GM10266 (cell line): ENCODE results near the gene EDC4.

Experiments used
- DNase-seq: peaks from one replicate; pipeline ENCODE4 v3.0.0; 2012; ENCODE audit errors: extremely low spot score
- TF ChIP-seq, protein P1 (sequence below): IDR thresholded peaks from 2 replicates; pipeline ENCODE4 v1.5.1; 2012; ENCODE audit warnings: mild to moderate bottlenecking, low read depth; ENCODE audit not compliant: control insufficient read depth, insufficient read depth; ENCODE audit errors: missing control alignments

The EDC4 gene

DNA sequence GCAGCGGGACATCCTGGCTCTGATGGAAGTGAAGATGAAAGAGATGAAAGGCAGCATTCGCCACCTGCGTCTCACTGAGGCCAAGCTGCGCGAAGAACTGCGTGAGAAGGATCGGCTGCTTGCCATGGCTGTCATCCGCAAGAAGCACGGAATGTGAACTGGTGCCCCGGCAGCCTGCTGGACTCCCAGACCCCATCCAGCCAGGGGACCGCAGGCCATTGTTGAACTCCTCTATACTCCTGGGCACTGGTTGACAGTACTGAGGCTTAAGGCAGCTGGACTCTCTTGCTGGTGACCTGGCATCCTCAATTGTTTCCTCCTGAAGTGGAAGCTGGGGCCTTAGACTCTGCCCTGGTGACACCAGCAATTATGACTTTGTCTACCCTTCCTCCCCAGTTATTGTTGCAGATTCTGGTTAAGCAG is 29.5 kb upstream of the EDC4 start:
- TF ChIP-seq, protein P1, sequence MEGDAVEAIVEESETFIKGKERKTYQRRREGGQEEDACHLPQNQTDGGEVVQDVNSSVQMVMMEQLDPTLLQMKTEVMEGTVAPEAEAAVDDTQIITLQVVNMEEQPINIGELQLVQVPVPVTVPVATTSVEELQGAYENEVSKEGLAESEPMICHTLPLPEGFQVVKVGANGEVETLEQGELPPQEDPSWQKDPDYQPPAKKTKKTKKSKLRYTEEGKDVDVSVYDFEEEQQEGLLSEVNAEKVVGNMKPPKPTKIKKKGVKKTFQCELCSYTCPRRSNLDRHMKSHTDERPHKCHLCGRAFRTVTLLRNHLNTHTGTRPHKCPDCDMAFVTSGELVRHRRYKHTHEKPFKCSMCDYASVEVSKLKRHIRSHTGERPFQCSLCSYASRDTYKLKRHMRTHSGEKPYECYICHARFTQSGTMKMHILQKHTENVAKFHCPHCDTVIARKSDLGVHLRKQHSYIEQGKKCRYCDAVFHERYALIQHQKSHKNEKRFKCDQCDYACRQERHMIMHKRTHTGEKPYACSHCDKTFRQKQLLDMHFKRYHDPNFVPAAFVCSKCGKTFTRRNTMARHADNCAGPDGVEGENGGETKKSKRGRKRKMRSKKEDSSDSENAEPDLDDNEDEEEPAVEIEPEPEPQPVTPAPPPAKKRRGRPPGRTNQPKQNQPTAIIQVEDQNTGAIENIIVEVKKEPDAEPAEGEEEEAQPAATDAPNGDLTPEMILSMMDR, result no peak
- DNase-seq, result no peak

DNA sequence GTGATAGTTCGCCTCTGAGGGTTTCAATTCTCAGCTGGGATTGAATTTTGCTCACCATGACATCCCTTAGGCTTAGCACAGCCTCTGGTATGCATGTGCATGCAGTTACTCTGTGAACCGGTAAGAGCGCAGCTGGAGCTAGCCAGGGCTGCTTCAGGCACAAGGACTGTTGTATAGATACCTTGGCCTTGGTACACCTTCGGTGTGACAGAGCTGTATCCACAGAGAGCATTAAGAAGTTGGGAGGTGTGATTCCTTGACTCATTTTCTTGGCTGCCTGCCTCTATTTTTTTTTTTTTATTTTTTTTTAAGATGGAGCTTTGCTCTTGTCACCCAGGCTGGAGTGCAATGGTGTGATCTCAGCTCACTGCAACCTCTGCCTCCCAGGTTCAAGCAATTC is 28.4 kb upstream of the EDC4 start:
- TF ChIP-seq, protein P1, result no peak
- DNase-seq, result no peak

DNA sequence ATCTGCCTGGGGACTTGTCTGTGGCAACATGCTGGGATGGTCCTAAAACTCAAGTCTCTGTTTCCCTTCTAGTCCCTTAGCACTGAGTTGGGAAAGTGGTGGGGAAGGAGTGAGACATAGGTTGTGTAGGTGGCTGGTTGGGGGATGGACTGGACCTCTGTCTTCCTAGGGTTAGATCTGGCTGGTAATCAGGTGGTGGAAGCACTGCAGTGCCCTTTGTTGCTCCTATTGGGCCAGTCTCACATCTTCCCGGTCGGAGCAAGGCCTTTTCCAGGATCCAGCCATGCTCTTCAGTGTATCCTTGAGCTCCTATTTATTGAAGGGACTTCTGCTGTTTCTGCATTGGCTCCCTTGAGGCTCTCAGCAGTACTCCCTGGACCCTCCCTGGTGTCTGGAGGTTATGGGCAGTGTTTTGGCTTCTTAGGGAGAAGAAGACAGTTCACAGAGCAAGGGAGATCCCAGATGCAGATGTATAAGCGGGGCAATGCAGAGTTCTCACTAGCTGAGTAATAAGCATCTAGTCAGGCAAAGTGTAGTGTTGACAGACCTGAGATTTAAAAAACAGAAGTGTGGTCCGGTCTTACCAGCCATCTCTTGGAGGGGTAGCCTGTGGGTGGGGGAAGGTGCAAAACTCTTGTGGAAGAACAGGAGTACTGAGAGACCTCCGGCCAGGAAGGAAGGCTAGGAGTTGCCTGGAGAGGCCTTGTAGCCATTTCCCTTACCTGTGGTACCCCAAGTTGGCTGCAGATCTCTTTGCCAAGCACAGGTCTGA is 27.4 kb upstream of the EDC4 start:
- peak; percentile 33 for DNase-seq
- TF ChIP-seq, protein P1, result no peak

DNA sequence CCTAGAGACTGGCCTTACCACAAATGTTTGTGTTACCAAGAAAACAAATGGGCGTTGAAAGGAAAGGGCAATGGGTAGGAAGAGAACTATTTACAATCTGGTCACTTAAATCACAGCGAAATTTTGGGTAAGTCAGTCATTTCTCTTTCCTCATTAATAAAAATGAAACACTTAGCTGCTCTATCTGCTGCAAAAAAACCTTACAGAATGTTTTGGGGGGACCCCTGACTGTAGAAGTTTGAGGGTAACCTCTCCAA is 26.9 kb upstream of the EDC4 start:
- TF ChIP-seq, protein P1, result no peak
- no peak for DNase-seq

DNA sequence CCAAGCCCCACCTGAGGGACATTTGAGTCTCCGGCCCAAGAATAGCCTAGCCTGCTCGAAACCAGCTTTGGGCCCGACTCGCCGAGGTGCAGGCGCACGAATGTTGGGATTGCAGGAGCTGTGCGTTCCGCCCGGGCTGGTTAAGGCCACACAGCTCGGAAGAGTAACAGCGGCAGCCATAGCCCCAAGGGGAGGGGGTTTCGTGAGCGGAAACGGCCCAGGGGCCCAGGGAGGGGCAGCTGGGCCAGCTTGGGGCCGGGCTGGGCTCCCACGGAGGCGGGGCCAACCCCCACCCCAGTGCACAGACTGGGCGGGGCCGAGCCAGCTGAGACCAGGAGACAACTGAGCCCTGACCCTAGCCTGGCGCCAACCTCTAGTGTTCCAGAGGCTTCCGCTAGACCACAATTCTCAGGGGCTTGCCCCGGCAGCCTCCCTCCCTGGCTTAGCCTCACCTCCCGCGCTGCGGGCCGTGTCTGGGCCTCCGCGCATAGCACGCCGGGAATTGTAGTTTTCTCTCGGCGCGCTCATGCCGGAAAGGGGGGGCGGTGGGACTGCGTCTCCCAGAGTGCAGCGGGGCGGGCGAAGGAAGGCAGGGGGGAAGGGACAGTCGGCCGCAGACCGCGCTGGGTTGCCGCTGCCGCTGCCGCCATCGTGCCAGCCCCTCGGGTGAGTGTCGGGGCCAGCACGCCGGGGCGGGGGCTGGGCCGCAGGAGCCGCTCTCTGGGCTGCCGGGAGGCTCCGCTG is 26.4 kb upstream of the EDC4 start, which contains the start of gene NUTF2:
Gene NUTF2, plus strand, starts transcription at position 614 of the 744 bp plus-strand sequence. CDS start 18,198 bp downstream, outside the sequence.
- DNase-seq, result peak; percentile 97

DNA sequence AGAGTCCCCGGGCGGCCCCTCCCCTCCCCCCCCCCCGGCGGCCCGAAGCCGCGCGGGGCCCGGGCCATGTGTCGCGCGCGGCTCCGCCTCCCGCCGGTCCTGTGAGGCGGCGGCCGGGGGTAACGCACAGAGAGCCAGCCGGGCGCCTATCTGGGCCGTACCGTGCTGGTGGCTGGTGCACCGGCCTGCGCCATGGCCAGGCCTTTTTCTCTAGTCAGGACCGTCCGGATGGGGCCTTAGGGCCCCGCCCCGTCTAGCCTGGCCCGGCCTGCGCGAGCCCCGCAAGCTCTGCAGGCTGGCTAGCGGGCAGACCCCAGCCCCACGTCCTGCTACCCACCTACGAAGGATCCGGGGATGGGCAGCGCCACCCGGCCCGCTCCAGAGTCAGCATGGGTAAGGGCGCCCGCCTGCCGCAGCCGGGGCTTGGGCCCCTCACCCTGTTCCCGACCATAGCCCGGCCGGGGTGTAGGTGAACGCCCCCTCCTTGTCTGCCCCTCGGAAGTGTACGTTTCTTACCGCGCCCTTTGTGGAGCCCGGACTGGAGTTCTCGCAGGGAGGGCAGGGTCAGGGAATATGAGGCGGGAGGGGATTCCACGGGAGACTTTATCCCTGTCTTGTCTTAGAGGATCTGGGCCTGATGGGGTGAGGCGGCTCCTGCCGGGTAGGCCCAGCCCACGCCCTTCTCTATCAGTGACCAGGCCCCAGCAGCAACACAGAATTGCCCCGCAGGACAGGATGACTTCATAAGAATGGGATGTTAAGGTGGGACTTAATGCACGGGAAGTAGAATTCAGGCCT is 25.6 kb upstream of the EDC4 start, which contains the start of gene CENPT:
Gene CENPT, minus strand, starts transcription at position 630 of the 798 bp plus-strand sequence. CDS start 13,834 bp downstream, outside the sequence.
- TF ChIP-seq, protein P1, result no peak
- DNase-seq, result no peak

More for the DNA sequence above, 26.4 kb upstream of the EDC4 start, which contains the start of gene NUTF2:
- TF ChIP-seq, protein P1, result no peak
